Measurements from ENCODE around the gene FOXRED1.
"Not testable (repeated sequence)": the region's sequence is repeated elsewhere in the genome, so short reads cannot be mapped to it uniquely, and the experiment has no call there.

FOXRED1 gene

GRCh38 chr11:126268361-126268707 lies 620 bp upstream of the FOXRED1 start:
- DNase-seq (ENCODE audit: extremely low read depth in 1 of 2, low read depth in 1 of 2) = no peak

GRCh38 chr11:126277322-126277721 lies 8.4 kb downstream of the FOXRED1 start:
- no peak for DNase-seq (ENCODE audit: extremely low read depth in 1 of 2, low read depth in 1 of 2)

GRCh38 chr11:126277780-126278179 lies 8.8 kb downstream of the FOXRED1 start:
- no peak for DNase-seq (ENCODE audit: extremely low read depth in 1 of 2, low read depth in 1 of 2)

GRCh38 chr11:126279191-126279590 lies 10.2 kb downstream of the FOXRED1 start:
- DNase-seq (ENCODE audit: extremely low read depth in 1 of 2, low read depth in 1 of 2) = no peak

GRCh38 chr11:126280595-126280994 lies 11.6 kb downstream of the FOXRED1 start:
- no peak for DNase-seq (ENCODE audit: extremely low read depth in 1 of 2, low read depth in 1 of 2)

- DNase-seq (ENCODE audit: extremely low read depth in 1 of 2, low read depth in 1 of 2) = no peak
Measured at GRCh38 chr11:126281245-126281644, 12.3 kb downstream of the FOXRED1 start.

GRCh38 chr11:126281666-126282175 lies 12.8 kb downstream of the FOXRED1 start:
- DNase-seq (ENCODE audit: extremely low read depth in 1 of 2, low read depth in 1 of 2) = no peak

- DNase-seq (ENCODE audit: extremely low read depth in 1 of 2, low read depth in 1 of 2) = peak in 1 of 2 donors; percentile 9
Measured at GRCh38 chr11:126282361-126282735, 13.4 kb downstream of the FOXRED1 start.

- DNase-seq (ENCODE audit: extremely low read depth in 1 of 2, low read depth in 1 of 2) = peak in 1 of 2 donors; percentile 40
Measured at GRCh38 chr11:126282736-126283591, 14.0 kb downstream of the FOXRED1 start, which contains the start of gene TIRAP. Gene TIRAP (plus strand): TSS chr11:126283093. CDS start chr11:126290895, 7,802 bp downstream.

GRCh38 chr11:126284829-126285228 lies 15.9 kb downstream of the FOXRED1 start:
- DNase-seq (ENCODE audit: extremely low read depth in 1 of 2, low read depth in 1 of 2) = peak; percentile 73 to 74

GRCh38 chr11:126288237-126288636 lies 19.3 kb downstream of the FOXRED1 start:
- DNase-seq (ENCODE audit: extremely low read depth in 1 of 2, low read depth in 1 of 2) = no peak

- DNase-seq (ENCODE audit: extremely low read depth in 1 of 2, low read depth in 1 of 2) = no peak
Measured at GRCh38 chr11:126290887-126291286, 21.9 kb downstream of the FOXRED1 start.

- no peak for DNase-seq (ENCODE audit: extremely low read depth in 1 of 2, low read depth in 1 of 2)
Measured at GRCh38 chr11:126293726-126294125, 24.8 kb downstream of the FOXRED1 start.

GRCh38 chr11:126297004-126297403 lies 28.1 kb downstream of the FOXRED1 start:
- DNase-seq (ENCODE audit: extremely low read depth in 1 of 2, low read depth in 1 of 2) = no peak

- peak; percentile 45 to 74 for DNase-seq (ENCODE audit: extremely low read depth in 1 of 2, low read depth in 1 of 2)
Measured at GRCh38 chr11:126303623-126304456, 34.9 kb downstream of the FOXRED1 start, which contains the start of gene DCPS. Gene DCPS (plus strand): TSS chr11:126304060. CDS start chr11:126304081, 21 bp downstream.

- no peak for DNase-seq (ENCODE audit: extremely low read depth in 1 of 2, low read depth in 1 of 2)
Measured at GRCh38 chr11:126304457-126305075, 35.6 kb downstream of the FOXRED1 start.

GRCh38 chr11:126305699-126306098 lies 36.7 kb downstream of the FOXRED1 start:
- no peak for DNase-seq (ENCODE audit: extremely low read depth in 1 of 2, low read depth in 1 of 2)

GRCh38 chr11:126307706-126308105 lies 38.8 kb downstream of the FOXRED1 start:
- DNase-seq (ENCODE audit: extremely low read depth in 1 of 2, low read depth in 1 of 2) = no peak

- DNase-seq (ENCODE audit: extremely low read depth in 1 of 2, low read depth in 1 of 2) = no peak
Measured at GRCh38 chr11:126308271-126308671, 39.3 kb downstream of the FOXRED1 start.

GRCh38 chr11:126308771-126309170 lies 39.8 kb downstream of the FOXRED1 start:
- DNase-seq (ENCODE audit: extremely low read depth in 1 of 2, low read depth in 1 of 2) = not testable (repeated sequence)

All from activated CD8-positive, alpha-beta memory T cell treated with anti-CD3 and anti-CD28 coated beads for 1 hour (primary cell).